Parathyroid adenoma (tissue), 2 donors: ENCODE measurements around the gene TXNL4B.

ENCODE experiments used
- H2AFZ ChIP-seq: fragments of 300-600 bp; sonication (generic); one replicate; pipeline ENCODE4 v1.7.0; 2017; ENCODE audit warnings: antibody characterized with exemption, mild to moderate bottlenecking
- H3K27ac ChIP-seq: fragments of 300-600 bp; sonication (generic); one replicate; pipeline ENCODE4 v1.7.0; 2017
- H3K27me3 ChIP-seq: fragments of 300-600 bp; sonication (generic); one replicate; pipeline ENCODE4 v1.7.0; 2017; ENCODE audit warnings: low read length; ENCODE audit not compliant: control insufficient read depth, insufficient read depth
- H3K36me3 ChIP-seq: fragments of 300-600 bp; sonication (generic); one replicate; pipeline ENCODE4 v1.7.0; 2017; ENCODE audit warnings: low read length; ENCODE audit not compliant: control insufficient read depth, insufficient read depth
- H3K4me1 ChIP-seq: fragments of 300-600 bp; sonication (generic); one replicate; pipeline ENCODE4 v1.7.0; 2017; ENCODE audit warnings: control low read depth
- H3K4me2 ChIP-seq: fragments of 300-600 bp; sonication (generic); one replicate; pipeline ENCODE4 v1.7.0; 2017; ENCODE audit warnings: low read length
- H3K4me3 ChIP-seq: fragments of 300-600 bp; sonication (generic); one replicate; pipeline ENCODE4 v1.7.0; 2017; ENCODE audit warnings: low read depth, low read length
- H3K79me2 ChIP-seq: fragments of 300-600 bp; sonication (generic); one replicate; pipeline ENCODE4 v1.7.0; 2017; ENCODE audit warnings: control low read depth
- H3K9ac ChIP-seq: fragments of 300-600 bp; sonication (generic); one replicate; pipeline ENCODE4 v1.7.0; 2017; ENCODE audit warnings: mild to moderate bottlenecking
- H3K9me3 ChIP-seq: fragments of 300-600 bp; sonication (generic); one replicate; pipeline ENCODE4 v1.7.0; 2017; ENCODE audit warnings: low read length; ENCODE audit not compliant: control insufficient read depth
- TF ChIP-seq, protein P1 (sequence below): fragments of 300-600 bp; sonication (generic); IDR thresholded peaks from one replicate; pipeline ENCODE4 v1.7.0; 2017; ENCODE audit warnings: antibody characterized with exemption, mild to moderate bottlenecking
- donor health status: primary hyperparathyroidism.

TXNL4B gene

DNA sequence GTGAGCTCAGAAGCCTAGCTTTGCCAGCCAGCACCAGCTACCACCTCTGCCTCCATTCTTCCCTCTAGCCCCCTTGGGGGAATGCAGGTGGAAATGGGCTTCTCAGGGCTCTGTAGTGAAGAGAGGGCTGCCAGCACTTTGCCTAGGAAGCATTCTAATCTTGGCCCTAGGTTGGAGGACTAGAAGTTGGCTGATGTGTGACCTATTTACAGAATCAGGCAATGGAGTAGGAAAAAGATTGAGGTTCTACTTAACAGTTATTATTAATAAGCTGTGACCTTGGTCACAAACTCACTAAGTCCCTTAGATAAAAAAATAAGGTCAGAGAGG lies 20.2 kb upstream of the TXNL4B start:
- Histone ChIP-seq H3K36me3 (no peaks in the 10 kb centered on the region), H2AFZ (no peak overlapping the region), H3K9ac (no peak overlapping the region), H3K4me1 (no peaks in the 10 kb centered on the region), H3K4me3 (no peak overlapping the region), H3K79me2 (no peaks in the 10 kb centered on the region), H3K27me3 (no peaks in the 10 kb centered on the region), H3K27ac (no peak overlapping the region), H3K9me3 (no peaks in the 10 kb centered on the region), H3K4me2 (no peak overlapping the region)
- TF ChIP-seq, protein P1, sequence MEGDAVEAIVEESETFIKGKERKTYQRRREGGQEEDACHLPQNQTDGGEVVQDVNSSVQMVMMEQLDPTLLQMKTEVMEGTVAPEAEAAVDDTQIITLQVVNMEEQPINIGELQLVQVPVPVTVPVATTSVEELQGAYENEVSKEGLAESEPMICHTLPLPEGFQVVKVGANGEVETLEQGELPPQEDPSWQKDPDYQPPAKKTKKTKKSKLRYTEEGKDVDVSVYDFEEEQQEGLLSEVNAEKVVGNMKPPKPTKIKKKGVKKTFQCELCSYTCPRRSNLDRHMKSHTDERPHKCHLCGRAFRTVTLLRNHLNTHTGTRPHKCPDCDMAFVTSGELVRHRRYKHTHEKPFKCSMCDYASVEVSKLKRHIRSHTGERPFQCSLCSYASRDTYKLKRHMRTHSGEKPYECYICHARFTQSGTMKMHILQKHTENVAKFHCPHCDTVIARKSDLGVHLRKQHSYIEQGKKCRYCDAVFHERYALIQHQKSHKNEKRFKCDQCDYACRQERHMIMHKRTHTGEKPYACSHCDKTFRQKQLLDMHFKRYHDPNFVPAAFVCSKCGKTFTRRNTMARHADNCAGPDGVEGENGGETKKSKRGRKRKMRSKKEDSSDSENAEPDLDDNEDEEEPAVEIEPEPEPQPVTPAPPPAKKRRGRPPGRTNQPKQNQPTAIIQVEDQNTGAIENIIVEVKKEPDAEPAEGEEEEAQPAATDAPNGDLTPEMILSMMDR = no peak

DNA sequence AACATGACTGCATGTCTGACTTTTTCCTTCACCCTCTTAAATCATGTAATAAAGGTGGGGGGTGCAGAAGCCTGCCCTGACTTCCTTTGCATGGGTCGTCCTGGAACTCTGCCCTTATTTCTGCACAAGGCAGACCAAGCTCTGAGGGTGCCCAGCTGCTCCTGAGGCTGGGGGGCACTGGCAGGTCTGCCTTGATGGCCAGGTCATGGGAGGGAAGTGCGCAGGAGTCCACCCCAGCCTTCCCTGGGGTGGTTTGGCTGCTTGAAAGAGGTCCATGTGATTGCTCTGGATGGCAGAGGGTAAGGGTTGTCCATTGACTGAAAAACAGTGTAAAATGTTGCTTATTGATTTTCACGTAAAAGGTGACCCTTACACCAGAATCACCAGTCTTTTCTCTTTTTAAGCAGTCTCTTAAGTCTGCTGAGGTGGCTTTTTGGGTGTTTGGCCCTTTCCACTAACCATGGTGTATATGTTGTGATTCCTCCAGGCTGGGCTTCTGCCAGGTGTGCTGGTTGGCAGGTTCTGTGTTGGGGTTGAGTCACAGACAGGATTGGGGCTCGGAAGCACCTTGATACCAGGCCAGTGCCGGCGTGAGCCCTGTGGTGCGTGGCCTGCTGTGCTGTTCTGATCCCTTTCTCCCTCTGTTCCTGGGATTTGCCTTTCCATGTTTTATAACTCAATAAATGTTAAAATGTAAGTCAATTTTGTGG lies 19.6 kb upstream of the TXNL4B start:
- Histone ChIP-seq H3K9me3 (no peaks in the 10 kb centered on the region), H2AFZ (no peak overlapping the region), H3K4me1 (no peaks in the 10 kb centered on the region), H3K27me3 (no peaks in the 10 kb centered on the region), H3K79me2 (no peaks in the 10 kb centered on the region), H3K4me3 (no peak overlapping the region), H3K36me3 (no peaks in the 10 kb centered on the region), H3K27ac (no peak overlapping the region), H3K9ac (no peak overlapping the region), H3K4me2 (no peak overlapping the region)
- TF ChIP-seq, protein P1 = no peak

DNA sequence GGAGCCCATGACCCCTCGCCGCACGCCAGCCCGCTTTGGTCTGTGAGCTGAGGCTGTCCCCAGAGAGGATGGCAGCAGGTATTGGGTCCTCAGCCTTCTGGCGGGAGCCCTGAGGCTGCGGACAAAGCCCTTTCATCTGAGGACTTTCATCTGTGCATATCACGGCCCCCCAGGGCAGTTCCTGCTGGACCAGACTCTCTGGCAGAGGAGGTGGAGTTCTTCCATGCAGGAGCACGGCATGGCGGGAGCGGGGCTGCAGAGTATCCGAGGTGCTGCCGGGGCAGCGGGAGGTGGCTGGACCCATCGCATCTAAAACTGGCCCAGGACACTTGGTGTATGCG lies 19.0 kb upstream of the TXNL4B start:
- no peaks in the 10 kb centered on the region for H3K4me1 ChIP-seq
- H3K9ac ChIP-seq = no peak overlapping the region
- no peak overlapping the region for H3K4me3 ChIP-seq
- no peak overlapping the region for H2AFZ ChIP-seq
- no peaks in the 10 kb centered on the region for H3K36me3 ChIP-seq
- TF ChIP-seq, protein P1 = no peak
- H3K79me2 ChIP-seq = no peaks in the 10 kb centered on the region
- no peak overlapping the region for H3K4me2 ChIP-seq
- no peaks in the 10 kb centered on the region for H3K9me3 ChIP-seq
- no peak overlapping the region for H3K27ac ChIP-seq
- no peaks in the 10 kb centered on the region for H3K27me3 ChIP-seq

DNA sequence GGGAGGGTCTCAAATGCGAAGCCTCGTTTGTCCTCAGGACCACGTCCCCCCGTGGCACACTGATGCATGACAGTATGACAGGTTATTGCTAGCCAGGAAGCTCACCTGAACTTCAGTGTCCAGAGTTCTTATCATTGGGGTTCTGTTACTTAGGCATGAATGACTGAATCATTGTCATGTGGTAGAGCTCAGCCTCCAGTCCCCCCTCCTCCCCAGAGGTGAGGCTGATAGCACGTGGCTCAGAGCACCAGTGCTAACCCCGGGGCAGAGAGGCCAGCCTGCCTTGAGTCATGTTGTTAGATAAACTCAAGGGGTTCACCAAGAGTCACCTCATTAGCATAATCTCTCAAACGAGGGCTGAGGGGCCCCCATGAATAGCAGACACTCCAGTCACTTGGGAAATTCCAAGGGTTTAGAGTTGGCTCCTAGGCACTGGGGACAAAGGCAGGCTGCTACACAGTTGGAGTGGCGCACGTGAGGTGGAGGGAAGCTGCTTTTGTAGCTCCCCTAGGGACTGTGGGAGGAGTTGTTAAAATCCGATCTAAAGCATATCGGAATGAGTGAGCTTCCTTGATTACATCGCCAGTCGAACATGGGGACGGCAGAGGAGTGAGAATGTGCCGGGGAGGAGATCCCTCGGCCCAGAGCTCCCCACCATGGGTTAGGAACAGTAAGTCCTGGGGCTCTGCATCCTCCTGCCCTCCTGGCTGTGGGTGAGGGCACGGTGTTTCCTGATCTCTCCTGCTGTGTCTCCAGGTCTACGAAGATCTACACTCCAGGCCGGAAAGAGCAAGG lies 18.4 kb upstream of the TXNL4B start:
- H3K4me3 ChIP-seq = no peak overlapping the region
- H3K36me3 ChIP-seq = no peaks in the 10 kb centered on the region
- no peak overlapping the region for H3K9ac ChIP-seq
- H2AFZ ChIP-seq = no peak overlapping the region
- no peaks in the 10 kb centered on the region for H3K27me3 ChIP-seq
- H3K79me2 ChIP-seq = no peaks in the 10 kb centered on the region
- no peaks in the 10 kb centered on the region for H3K9me3 ChIP-seq
- no peak overlapping the region for H3K4me2 ChIP-seq
- H3K4me1 ChIP-seq = no peaks in the 10 kb centered on the region
- H3K27ac ChIP-seq = no peak overlapping the region
- TF ChIP-seq, protein P1 = no peak
